HuH-7 (cell line): ENCODE results near the gene PASD1.
A peak's percentile ranks its signal among the peaks of the same experiment; 100 is the strongest.

Experiments
- DNase-seq: peaks from one replicate; pipeline ENCODE4 v3.0.0; 2011; ENCODE audit warnings: low spot score

The PASD1 gene

DNA sequence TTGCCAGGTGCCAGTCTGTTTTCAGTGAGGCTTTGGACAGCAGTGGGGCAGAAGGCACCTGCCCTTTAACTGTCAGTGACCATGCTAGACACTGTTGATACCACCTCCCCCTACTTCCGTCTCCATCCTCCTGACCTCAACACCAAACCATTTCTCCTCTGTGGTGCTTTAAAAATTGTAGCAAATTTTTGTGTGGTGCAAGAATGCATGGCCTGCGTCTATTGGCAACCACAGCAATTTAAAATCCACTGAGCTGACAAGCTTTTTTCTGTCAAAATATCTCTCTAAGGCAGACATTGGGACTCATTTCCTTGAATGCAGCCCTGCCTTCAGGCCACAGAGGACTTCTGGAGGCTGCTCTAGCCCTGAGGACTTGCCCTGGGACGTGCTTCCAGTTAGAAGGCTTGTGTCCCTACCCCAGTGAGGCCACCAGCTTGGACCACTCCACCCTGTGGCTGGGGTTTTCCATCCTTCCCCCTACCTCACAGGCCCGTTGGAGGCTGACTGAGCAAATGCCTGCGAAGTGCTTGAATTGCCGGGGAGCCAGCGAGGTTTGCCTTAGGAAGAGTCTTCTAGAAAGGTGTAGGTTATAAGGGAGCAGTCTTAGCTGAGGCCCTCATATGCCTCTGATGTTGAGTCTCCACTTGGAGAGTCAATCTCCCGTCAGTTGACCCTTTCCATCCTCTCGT is 138.7 kb downstream of the PASD1 start:
- no peak for DNase-seq

DNA sequence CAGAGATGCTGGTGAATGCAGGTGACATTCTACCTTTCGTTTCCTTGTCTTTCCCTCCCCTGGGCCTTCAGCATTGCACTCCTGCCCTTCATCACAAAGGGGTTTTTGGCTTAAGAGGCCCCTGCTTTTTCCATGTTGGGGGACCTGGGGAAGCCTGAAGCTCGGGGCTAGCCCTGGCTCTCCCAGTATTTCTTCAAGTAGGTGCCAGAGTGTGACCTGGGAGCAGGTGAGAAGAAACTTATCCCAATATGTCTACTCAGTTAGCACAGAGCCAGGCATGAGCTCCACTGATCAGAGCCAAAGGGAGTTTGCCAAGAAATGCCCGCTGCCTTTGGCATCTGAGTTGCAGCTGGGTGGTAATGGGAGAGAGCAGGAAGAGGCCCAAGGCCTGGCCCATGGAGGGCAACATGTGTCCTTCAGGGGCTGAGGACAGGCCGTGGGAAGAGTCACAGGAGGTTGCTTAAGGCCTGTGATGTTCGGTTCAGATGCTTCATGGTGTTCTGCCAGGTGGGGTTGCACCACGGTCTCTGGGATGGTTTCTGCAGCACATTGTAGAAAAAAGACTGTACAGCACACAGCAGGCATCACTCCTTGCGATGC is 139.4 kb downstream of the PASD1 start:
- no peak for DNase-seq

DNA sequence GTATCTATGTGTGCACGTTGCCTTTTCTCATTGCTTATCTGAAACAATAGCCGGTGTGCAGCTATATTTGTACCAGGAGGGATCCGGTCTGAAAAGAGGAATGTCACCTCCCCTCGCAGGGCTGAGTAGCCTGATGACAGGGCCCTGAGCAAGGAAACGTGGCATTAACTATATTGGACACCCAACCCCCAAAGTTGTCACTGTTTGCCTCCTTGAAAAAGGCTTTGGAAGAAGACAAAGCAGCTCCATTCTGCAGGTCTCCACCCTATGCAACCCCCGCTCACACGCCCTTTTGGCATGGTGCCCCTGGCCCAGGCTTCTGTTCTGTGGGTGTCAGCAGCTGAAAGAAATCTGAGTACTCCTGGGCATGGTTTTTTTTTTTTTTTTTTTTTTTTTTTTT is 140.0 kb downstream of the PASD1 start:
- no peak for DNase-seq

DNA sequence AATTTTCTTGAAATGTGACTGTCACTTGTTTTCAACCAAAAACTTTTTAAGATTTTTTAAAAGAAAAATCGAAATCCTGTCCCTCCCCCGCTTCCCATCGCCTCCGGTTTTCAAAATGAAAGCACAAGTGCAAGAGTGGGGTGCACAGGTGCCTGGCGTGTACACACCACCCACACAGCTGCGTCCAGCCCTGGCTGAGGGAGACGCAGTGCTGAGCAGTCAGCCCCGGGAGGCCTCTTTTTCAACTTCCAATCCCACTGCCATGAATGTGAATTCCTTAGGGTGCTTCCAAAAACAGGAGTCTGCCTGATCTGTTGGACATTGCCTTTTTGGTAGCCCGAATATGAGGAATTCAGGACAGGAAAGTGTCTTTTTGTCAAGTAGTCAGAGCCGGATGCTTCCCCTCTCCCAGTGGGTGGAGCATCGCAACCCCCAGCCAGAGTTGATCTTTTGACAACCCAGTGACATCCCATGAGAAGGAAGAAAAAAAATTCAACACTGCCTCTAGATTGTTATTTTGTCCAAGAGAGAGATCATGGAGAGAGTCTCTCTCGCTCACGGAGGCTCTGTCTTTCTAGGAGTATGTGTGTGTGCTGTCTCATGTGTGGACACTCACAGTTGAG is 140.7 kb downstream of the PASD1 start:
- no peak for DNase-seq

DNA sequence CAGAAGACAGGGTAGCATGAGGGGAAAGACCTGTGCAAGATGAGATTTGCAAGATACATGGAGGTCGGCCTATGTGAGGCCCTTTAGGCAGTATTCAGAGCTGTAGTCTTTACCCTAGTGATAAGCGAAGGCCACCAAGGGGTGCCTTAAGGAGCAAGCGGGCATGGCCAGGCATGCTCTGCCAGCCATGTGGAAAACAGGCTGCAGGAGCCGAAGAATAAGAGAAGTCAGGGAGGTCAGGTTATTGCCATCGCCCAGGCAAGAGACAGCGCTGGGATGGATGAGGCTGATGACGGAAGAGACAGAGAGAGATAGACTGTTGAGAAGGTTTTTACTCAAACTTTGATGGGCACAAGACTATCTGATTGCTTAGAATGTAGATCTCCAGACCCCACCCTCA is 145.3 kb downstream of the PASD1 start:
- DNase-seq, result no peak

DNA sequence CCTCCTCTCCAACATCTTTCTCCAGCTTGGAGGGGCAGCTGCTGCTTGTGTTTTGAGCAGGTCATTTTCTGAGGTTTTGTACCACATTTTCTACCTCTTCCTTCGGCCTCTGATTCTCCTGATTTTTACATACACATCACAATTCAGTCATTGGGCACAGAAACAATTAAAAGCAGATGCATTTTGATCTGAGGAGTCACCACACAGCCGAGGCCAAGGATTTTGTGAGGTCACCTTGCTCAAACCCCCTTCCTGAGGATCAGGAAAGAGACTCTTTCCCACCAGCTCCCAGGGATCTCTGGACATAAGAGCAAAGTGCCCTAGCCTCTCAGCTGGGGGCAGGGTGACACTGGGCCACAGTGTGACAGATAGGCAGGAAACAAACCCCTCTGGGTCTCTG is 147.0 kb downstream of the PASD1 start:
- DNase-seq, result no peak

DNA sequence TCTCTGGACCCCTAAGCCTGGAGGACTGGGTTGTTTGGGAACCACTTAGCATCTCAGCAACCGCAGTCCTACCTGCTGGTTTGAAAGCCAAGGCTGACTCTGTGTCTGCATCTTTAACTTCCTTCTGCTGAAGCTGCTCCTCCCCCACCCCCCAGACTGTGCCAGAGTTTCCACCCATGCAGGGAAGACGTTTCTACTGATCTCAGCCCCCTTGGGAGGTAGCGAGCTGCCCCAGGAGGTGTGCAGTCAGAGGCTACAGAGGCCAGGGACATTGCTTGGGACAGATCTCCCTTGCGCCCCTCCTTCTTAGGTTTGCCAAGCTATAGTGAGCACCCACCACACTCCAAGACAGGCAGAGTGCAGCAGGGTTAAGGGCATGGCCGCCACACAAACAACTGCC is 147.7 kb downstream of the PASD1 start:
- no peak for DNase-seq

DNA sequence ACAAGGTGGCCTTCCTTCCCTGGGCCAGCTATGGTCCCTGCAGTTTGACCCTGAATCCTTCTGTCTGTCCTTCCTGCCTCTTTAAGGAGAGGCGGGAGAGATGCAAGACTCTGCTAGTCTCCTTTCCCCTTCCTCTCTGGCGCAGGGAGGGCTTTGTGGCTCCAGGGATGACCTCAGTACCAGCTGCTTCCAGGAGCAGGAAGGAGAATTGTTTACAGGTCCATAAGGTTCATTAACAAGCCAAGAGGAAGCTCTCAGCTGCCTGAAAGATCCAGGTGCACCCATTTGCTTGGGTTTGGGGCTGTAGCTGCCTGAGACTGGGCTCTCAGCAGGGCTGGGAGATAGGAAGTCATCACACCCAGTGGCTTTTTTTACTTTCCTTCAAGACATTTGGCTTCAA is 148.3 kb downstream of the PASD1 start:
- DNase-seq, result no peak

DNA sequence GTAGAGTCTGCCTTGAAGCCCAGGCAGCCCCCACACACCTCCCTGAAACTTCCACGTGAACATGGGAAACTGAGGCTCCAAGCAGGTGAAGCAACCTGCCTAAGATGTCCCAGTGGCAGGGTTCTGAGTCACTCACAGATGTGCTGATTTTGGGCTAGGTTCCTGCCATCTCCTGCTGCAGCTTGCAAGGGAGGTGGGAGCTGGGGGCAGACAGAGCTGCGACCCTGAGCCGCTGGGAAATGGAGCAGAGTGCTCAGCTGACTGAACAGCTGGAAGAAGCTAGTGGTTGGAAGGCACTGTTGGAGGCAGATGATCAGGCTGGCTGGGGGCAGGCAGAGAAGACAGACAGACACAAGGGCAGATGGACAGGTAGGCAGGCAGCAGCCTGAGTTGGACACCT is 148.8 kb downstream of the PASD1 start:
- DNase-seq, result no peak

DNA sequence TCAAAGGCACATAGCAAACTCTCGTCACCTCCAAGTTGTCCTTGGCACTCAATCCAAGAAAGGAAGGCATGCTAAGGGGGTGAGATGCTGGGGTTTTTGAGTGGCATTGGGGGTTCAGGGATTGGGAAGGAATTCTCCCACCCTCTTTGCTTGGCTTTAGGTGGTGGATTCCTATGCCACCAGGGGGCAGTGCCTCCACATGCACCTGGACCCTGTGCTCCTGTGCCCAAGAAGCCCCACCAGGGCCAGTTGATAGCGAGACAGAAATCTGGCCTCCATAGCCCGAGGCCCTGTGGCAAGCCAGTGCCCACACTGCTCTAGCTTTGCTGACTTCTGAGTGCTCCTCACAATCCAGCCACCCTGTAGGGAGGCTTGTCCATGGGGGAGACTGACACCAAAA is 150.4 kb downstream of the PASD1 start:
- DNase-seq, result peak; percentile 53

DNA sequence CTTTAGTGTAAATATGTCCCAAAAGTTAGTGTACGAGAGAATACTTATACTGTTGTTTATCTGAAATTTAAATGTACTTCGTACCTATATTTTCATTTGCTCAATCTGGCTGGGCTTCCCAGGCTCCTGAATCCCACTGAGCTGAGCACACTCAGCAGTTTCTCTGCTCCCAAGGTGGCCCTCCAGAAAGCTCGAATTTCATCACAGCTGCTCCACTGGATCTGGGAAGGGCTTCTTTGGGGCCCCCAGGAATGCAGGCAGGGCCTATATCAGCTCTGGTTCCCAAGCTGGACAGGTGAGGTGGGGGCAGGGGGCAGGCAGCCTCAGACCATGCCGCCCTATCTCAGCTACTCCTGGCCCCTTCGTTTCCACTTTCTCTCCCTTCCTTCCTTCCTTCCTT is 150.9 kb downstream of the PASD1 start:
- DNase-seq, result no peak

DNA sequence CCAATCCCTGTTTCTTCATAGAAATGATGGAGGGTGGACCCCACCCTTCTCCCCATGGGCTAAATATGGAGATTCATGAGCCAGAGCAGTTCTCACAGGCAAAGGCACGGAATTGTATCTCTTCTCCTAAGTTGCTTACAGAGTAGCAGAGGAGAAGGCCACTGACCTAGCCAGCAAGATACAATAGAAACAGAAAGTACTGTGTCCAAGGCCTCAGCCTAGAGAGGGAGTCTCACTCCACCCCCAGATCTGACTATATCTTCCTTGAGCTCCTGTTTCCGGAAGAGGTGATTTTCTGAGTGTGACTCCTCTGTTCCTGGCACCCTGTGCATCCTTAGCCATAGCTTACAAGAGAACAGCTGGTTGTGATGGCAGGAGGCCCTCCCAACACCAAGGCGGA is 152.3 kb downstream of the PASD1 start, which contains the start of gene FATE1:
TSS of gene FATE1 (plus strand) at position 284 of the 400 bp plus-strand sequence. CDS start at position 369, 85 bp downstream.
- DNase-seq, result no peak

DNA sequence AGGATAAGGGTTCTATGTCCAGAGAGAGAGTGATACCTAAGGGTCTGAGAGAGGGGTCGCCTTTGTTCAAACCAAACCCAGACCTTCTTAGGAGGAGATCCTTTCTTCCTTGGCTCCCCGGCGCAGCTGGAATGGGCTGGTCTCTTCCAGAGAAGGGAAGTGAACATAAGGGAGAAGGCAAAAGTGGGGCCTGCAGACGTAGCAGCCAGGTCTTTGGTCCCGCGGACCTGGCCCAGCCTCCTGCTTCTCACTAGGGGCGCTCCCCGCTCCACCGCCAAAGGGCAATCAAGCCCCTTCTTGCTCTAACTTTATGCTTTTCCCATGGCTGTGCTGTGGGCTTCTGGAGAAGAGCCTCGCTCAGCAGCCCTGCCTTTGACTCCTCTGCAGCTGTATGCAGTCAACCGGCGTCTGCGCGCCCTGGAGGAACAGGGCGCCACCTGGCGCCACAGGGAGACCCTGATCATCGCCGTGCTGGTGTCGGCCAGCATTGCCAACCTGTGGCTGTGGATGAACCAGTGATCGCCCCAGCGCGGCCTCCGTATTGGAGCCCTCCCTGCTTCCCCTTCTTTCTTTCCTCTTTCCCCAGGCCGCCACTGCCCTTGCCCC is 158.9 kb downstream of the PASD1 start:
- DNase-seq, result peak; percentile 63

DNA sequence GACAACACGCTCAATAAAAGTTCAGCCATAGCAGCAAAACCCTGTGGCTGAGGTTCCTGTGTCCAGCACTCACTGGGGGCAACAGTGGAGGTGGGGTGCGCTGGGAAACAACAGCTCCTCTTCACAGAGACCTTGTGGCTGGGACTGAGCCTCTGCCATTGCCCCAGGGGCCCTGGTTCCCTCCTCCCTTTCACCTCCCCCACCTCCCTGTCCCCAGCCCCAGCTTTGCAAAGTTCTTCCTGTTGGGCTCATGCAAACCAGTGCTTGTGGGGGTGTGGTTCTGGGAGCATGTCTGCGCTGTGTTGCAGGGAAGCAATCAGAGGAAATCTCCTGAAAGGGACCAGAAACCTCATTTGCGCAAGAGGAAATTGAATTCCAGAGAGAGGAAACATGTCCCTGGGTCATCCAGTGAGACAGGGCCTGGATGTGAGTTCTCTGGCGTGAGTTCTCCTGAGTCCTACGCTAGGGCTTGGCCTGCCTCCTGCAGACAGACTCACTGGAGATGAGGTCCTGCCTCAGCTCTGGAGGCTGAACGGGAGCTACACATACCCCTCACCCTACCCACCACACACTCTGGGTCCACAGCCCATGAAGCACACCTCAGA is 159.8 kb downstream of the PASD1 start:
- no peak for DNase-seq

DNA sequence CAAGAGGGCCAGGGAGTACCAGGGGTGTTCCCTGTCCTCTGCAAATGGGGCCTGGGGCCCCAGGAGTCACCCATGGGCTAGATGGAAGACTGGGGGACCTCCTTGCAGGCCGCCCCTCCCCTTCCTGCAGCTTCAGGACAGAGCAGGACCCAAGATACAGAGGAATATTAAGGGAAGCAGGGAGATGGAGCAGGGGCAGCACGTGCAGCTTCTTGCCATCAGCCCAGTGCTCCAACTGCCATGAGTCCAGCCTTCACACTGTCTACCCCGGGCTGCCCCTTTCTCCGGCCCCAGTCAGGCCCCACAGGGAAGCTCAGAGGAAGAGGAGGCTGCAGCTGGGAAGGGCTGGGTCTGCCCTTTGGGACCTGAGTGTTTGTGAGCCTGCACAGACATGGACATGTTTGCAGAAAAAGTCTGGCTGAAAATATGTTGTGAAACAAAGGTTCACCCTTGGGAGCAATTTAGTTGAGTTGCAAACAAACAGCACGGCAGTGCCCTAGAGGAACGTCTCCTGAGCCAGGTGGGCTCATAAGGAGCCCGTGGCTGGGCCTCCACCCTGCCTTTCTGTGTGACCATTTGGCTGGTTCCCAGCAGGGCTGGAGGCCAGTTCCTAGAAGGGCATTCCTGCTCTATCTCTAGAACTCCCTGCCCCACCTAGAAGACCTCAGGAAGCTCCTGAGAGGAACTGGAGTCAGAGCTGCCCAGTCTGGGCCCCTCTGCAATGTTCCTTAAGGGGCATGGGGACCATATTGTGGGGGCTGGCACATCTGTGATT is 161.3 kb downstream of the PASD1 start:
- no peak for DNase-seq

DNA sequence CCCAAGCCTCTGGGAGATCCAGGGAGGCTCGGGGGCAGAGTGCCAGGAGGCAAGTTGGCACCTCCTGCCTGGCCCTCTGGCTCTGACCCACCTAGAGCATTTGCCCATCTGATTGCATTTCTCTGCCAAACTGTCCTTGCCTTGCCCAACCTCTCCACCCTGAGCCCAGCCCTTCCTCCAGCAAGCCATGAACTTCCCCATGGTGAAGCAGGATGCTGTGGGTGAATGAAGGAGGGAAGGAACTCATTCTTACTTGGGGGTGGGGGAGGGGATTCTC is 161.8 kb downstream of the PASD1 start:
- DNase-seq, result no peak
